CD4-positive, alpha-beta T cell treated with Interleukin-15 for 4 hours (primary cell): Measurements from ENCODE around the gene PLD6.

ENCODE experiments used
- DNase-seq: peaks from one replicate; pipeline ENCODE4 v3.0.0-alpha.2; 2020; ENCODE audit warnings: low spot score

Gene PLD6

GRCh38 chr17:17154981-17155380 is 51.2 kb downstream of the PLD6 start:
- DNase-seq: peak; percentile 20

GRCh38 chr17:17154556-17154955 is 51.6 kb downstream of the PLD6 start:
- DNase-seq: no peak

GRCh38 chr17:17153709-17154108 is 52.4 kb downstream of the PLD6 start:
- DNase-seq: no peak

GRCh38 chr17:17153071-17153470 is 53.1 kb downstream of the PLD6 start:
- no peak for DNase-seq

- no peak for DNase-seq
These were observed 53.7 kb downstream of the PLD6 start for GRCh38 chr17:17152385-17152784.

- DNase-seq: peak; percentile 28
These were observed 54.2 kb downstream of the PLD6 start for GRCh38 chr17:17151962-17152361.

- no peak for DNase-seq
These were observed 54.6 kb downstream of the PLD6 start for GRCh38 chr17:17151541-17151940.

GRCh38 chr17:17151055-17151454 is 55.1 kb downstream of the PLD6 start:
- no peak for DNase-seq
